CD4-positive, alpha-beta T cell treated with Interleukin-4 for 4 hours (primary cell): ENCODE results near the gene PIK3R1.

Experiments used
- DNase-seq: peaks from one replicate; pipeline ENCODE4 v3.0.0-alpha.2; 2020

Gene PIK3R1

DNA sequence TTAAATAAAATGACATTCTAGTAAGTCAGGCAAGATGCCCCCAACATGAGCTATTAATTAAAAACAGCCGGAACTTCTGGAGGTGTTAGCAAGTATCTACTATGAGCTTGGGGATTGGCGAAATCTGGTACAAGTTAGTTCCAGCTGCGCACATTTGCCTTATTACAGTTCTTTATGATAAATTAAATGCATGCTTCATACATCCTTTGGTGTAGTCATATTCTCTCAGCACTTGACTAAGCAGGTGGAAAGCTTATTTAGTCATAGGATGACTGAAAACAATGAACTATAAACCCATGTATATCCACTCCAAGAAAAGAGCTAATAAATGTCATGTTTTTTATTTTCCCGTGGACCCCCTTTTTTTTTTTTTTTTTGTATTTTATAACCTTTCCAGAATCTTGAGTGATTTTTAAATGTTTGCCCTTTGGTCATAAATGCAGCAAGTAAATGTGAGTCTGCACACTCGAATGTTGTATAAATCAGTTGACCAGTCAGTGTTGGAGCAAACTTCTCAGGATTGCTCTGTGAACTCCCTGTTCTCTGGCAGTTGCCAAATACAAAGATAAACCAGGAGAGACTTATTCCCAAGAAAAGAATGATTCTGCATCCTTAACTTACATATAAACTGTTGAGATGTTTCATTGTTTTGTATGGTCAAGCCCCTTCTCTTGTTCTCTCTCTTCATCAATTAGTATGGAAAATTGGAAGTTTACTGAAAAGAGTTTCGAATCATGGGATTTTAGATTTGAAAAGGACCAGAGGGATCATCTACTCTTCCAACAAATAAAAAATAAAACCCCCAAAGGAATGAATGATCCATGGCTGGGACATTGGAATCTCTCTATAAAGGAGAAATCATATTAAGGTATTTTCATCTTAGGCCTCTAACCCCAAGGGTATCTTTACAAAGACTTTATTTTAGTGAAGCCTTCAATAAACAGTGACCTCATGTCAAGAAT lies 38.3 kb downstream of the PIK3R1 start:
- no peak for DNase-seq

DNA sequence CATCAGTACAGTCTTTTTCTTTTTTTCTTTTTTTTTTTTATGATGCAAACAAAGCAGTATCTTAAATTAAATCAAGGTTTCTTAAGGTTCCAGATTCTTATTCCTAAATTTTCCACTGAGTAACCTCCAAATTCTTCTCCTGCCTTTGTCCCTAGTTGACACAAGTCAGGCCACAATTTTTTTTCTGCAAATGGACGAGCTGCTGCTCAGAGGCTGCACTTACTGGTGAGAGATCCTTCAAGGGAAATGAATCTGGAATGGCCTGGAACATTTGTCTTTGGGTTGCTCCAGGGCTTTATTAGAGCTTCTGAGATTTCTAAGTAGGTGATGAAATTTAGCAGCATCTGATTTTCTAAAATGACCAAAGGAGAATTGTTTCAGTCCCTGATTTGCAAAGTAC lies 39.3 kb downstream of the PIK3R1 start:
- no peak for DNase-seq

DNA sequence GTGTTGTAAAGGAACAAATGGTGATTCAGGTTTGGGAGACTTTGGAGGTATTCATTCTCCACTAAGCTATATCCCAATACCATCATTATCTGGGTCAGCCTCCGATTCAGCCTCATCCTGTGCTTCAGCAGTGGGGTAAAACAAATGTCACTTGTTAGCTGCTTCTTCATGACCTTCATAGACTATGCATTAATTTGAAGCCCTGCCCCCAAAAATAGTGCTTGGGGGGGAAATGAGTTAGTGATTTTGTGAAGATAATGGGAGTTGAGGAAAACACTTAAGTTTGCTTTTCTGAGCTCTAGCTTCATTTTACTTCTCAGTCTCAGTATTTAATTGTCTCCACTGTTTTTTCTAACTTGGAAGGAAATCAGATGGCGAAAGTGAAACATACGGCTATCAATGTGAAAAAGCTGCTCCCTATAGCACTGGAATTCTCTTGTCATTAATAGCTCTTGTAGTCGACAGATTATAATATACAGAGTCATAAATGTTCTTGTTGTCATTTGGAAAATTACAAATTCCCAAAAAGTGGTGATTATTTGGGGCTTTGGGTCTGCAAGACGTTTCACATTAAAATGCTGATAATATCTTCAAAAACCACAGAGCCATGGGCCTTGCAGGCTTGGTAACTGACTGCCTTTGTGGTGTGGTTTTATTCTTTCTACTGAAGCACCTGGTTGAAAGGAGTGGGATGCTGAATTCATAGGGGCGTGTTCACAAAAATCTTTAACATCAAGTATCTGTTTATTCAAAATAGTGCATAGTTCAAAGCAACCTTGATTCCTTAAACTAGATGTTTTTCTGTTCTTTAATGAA lies 40.0 kb downstream of the PIK3R1 start:
- peak; percentile 86 for DNase-seq

DNA sequence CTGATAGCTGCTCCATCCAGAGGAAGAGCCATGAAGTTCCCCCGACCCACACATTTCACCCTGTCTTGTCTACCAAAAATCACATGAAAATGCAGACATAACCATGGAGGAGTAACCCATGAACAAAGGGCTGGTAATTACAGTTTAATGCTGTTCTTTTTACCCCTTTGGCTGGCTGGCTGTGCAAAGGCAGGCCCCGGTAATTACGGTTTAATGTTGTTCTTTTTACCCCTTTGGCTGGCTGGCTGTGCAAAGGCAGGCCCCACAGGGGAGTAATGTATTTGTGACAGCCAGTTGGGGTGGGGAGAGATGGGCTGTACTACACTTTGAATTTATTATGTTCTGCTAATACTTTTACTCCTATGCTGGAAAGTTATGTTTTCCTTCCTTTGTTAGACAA lies 41.7 kb downstream of the PIK3R1 start:
- DNase-seq, result no peak

DNA sequence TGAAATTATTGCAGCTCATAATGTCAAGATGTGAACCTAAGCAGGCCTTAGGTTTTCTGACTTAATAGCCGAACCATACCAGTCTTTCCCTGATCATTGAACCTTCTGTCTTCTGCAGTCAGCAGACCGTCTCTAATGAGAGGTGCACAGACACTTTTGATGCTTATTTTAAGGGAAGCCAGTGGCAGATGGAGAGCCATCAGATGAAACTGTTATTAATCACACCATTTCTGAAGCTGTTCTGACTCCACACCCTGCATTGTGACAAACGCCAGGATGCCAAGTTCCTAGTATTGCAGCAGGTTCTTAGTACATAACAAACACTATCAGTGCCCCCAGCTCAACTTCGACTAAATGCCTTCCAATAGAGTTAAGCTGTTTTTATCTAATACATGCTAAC lies 43.0 kb downstream of the PIK3R1 start:
- no peak for DNase-seq

DNA sequence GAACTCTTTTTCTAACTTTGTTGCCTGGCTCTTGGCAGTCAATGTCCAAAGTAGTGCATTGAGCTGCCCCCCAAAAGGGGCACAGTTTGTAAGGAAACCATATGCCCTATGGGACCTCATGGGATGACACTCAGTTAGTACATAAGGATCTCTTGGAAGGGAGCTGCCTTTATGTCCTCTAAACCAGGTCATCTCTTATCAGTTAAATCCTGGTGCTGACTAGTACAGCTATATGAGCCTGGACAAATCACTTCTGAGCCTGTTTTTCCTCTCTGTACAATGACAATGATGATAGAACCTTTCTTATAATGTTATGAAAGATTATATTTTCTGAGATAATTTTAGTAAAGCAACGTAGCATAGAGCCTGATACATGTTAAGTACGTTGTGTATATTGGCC lies 44.1 kb downstream of the PIK3R1 start:
- no peak for DNase-seq

DNA sequence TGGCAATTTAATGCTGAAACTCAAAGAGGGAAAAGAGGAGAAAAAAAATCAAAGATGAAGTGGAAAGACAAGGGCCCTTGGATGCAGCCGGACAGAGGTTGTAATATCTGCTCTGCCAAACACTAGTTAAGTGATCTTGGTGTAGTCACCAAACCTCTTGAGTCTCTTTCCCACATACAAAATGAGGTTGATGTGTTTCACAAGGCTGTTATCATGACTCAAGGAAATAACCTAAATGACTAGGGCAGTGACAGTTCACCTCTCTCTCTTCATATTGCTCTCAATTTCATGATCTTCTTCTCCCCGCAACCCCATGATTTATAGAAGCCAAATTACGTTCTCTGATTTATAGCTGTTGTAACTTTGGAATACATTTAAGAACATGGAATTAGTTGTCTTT lies 44.9 kb downstream of the PIK3R1 start:
- DNase-seq, result no peak

DNA sequence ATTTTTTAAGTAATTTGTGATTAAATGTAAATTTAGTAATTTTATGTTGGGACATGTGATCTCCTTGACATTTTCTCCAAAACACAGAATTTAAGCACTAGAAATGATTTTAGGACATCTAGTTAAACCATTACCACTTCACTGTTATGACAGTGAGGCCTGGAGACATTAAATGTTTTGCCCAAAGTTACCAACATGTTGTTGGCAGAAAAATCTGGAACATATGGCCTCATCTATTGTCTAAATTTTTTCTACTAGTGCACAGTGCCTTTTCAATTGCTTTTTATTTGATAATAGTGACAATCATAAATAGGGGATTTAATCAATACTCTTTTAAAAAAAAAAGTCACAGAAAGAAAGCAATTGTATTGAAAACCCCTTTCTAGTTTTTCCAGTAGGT lies 45.6 kb downstream of the PIK3R1 start:
- no peak for DNase-seq

DNA sequence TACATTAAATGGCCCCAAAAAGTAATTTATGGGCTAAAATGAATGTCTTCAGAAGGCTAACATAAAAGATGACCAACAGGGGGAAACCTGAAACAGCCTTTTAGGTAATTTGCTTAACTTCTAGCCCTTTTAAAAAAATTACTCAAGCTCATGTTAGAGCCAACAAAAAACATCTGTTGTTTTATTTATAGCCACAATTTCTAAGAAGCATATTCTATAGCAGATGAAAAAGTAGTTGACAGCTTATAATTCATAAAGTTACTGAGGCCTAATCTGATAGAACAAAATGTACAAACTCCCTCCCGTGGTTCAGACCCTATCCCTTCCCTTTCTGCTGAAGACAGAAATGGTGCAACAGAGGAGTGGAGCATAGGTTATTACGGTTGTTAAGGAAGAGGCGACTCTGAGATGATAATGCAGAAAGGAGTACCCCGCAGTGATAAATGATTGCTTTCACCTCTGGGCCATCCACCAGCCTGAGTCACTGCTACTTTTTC lies 46.1 kb downstream of the PIK3R1 start:
- no peak for DNase-seq

DNA sequence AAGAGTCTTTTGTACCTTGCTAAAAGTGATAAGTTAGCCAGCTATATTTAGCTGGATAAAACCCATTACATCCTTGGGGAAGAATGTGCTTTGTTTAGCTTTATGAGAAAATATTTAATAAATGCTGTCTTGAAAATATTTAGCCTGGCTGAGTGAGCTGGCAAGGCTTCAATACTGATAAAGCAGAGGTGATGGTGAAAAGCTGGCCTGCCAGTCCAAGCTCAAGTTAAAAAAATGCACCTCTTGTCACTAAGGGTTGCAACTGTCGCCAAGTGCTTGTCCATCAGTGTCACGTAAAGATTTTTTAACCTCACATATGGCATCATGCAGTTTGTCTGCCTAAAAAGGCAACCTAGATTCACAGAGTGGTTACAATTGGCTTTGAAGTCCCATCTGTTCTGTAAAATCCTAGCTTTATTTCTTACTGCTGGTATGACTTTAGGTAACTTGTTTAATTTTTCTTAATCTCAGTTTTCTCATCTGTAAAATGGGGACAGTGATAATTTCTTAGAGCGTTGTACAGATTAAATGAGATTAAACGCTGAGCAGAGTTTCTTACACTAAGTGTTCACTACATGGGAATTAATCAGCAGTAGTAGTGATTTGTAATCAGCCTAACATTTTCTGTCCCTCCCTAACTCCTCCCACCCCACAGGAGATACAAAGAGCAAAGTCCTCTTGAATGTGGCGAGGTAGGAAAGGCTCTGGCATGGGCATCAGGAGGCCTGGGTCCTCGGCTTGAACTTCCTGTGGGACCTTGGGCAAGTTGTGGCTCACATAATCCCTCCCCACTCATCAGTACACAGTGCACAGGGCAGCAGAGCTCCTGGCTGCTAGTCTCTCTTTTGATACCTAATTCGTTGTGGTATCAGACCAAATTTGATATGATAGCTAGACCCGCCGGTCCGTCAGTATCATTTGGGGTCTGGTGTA lies 48.7 kb downstream of the PIK3R1 start:
- no peak for DNase-seq

DNA sequence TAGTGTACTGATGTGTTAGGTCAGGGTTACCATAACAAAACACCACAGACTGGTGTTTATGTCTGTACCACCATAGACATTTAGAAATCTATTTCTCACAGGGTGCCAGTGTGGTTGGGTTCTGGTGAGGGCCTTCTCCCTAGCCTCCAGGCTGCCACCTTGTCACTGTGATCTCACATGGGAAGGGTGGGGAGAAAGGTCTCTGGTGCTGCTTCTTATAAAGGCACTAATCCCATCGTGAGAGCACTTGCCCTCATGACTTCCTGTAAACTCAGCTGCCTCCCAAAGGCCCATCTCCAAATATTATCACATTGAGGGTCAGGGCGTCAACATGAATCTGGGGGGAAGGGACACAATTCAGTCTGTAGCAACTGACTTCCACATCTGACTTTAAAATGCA lies 49.8 kb downstream of the PIK3R1 start:
- DNase-seq, result peak; percentile 67

DNA sequence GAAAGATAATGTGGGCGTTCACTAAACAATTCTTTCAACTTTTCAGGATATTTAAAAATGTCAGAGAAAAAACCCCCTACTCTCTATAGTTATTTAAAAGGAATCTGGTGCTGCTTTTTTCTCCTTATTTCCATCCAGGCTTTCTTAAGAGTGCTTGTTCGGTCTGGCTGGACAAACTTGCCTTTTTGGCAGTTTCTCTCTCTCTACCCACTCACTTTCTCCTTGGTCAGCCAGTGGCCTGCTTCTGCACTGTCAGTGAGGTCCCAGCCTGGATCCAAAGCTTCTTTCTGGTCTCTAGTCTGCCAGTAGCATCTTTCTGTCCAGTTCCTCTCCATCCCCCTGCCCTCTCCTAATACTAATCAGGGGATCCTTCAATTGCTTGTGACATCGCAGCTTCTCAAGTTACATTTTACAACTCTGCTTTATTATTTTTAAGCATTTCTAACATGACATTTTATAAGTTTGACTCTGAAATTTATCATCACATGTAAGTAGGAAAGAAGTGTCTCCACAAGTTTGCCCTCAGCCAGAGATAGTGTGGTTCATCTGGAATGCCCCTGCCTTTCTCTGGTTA lies 50.4 kb downstream of the PIK3R1 start:
- DNase-seq, result no peak

DNA sequence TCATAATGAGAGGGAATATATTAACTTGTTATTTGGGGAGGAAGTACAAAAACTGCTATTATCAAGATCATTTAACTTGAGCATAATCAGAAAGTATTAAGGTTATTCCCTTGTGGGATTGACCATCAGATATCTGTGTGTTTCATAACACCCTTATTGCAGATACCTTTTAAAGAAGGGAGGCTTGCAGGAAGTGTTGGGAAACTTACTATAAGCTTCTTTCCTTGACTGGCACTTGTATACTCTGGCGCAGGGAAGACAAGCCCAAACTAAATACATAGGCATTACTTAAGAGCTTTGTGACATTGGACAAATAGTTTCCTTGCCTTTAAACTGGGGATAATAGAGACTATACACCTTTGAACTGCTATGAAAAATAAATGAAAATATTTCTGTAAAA lies 50.9 kb downstream of the PIK3R1 start:
- no peak for DNase-seq

DNA sequence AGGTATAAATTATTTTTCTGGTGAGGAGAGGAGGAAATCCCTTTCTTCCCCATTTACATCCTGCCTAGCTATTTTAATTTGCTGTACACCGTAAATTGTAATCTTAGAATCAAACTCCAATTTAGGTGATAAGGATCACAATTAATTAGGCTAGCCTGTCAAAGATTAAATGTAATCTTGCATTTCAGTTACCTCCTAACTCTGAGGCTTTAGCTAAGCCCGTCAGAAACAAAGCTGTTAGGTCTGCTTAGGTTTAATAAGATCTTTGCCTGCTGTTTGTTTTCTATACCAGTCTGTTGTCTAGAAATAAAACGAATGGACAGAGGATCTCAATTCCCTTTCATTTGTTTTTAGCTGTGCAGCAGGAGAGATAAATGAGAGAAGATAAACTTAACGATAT lies 51.5 kb downstream of the PIK3R1 start:
- DNase-seq, result no peak

DNA sequence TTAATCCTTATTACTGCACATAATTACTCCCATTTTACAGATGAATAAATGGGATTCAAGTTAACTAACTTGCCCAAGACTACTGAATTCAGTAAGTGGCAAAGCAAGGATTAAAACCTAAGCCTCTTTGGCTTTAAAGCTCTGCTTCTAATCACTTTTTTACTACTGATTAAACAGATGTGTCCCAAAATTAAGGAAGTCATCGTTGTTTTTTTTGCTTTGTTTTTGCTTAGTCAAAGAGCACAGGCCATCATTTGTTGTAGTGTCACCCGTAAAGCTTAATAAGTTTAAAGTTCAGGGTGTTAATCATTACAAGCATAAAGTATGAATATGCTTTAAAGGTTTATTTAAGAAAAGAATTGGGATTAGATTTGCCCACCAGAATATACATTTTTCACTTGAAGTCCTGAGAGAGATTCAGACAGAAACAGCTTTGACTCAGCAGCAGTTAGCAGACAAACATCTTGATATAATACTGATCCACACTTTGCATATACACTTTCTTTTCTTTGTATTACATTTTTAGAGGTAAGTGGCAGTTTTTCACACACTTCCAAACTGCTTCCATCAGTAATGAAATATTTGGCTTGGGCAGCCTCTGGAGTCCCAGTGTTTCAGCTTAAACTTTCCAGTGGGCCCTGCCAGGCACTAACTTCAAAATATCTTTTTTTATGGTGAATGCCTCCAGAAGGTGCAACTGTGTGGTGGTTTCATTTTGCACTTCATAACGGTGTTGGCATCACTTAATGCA lies 52.7 kb downstream of the PIK3R1 start:
- no peak for DNase-seq

DNA sequence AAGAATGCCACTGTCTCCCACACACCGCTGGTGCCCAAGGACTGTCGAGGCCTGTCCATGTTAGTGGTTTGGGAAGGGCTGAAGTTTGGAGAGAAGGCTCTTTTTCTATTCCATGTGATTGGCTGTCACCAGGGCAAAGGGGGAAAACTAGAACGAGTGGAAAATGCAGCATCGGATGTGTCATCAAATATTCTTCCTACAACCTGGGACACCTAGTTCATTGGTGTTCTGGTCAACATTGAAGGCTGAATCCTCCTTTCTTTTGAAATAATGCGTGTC lies 53.2 kb downstream of the PIK3R1 start:
- no peak for DNase-seq

DNA sequence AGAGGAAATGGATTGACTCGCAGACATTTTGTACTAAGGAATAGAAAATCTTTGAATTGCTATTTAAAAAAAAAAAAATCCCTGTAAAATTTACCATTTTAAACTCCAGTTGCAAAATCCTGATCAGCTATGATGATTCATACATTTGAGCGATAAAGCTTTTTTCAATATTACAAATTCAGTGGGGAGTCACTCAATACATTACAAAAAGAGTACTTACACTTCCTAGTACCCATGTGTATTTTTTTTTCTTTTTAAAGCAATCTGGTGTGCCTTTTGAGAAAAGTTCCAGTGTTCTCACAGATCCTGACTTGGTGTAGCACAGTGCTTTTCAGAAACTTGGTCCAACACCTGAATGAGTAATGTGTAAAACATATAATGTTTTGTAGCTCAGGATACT lies 54.3 kb downstream of the PIK3R1 start:
- DNase-seq, result no peak

DNA sequence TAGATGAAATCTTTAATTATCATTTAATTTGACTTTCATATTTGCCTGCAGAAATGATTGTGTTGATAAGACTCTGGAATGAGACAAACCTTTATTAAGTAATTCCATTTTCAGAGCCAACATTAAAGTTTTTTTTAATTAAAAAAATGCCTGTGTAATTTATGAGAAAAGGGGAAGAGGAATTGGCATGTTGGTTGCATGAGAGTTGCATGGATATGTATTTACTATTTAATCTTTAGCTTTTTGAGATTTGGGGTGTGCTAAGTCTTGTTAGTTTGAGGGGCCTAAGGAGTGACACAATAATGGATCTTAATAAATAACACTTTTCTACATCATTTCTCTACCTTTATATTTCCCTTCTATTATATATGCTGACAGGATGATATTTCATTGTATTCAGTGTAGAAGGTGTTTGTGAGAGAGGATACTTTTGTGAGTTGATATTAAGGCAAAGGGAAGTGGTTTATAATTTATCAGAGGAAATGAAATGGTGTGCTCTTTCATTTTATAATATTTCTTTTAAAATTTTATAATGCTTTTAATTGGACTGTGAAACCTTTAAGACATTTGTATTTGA lies 54.9 kb downstream of the PIK3R1 start:
- DNase-seq, result no peak

DNA sequence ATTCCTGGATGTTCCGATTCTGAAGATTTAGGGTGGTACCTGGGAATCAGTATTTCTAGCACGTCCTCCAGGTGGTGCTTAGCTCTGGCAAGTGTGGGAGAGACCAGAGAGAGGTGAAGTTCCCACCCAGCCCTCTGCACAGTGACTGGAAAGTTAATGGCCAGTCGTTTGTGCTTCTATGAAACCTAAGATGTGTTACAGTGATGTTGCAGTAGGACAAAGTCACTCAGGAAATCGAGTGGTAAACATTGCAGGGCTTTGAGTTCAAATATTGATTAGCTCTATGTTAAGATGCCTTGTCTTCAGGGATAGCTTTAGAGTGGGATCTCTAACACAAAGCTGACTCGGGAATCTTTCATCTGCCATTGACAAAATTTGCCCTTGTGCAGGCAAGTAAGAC lies 55.6 kb downstream of the PIK3R1 start:
- no peak for DNase-seq

DNA sequence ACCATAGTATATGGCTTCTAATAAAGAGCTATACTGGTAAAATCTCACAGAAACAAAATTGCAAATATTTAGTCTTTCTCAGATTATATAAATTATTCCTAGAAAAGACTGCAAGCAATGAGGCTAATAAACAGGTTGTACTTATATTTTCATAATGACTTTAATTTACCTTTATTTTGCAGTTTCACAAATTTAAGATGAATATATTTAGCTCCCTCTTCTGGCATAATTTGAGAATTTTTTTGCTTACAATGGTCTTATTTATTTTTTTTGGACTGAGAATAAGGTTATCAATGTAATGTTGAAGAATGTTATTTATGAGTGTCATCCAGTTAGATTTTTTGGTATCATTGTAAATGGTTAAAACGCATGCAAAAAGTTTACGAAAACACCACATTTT lies 56.7 kb downstream of the PIK3R1 start:
- peak; percentile 53 for DNase-seq

DNA sequence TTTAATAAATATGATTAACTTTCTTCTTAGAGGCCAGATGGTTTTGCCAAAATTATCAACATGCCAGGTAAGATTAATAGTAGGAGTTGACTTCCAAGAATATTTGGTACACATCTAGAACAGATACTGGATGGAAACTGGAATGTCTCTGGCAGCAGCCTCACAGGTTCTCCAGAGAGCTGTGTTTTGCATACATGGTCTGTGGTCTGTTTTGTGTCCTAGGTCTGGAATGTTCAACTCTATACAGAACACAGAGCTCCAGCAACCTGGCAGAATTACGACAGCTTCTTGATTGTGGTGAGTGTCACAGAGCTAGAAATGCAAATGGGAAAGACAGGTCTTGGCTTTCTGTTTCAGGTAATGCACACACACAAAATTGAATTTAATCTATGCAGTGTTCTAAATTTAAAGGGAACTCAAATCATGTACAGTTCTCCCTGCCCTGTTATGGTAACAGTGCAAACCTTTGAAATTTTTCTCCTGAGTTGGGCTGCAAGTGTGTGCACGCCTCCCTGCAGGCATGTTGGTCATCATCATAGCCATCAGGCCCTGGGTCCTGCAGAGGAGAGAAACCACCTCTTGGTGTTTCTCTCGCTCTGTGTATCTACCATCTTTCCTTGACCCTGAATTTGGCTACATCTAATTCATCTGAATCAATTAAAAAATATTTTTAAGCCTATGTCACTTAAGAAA lies 58.3 kb downstream of the PIK3R1 start:
- DNase-seq, result no peak
